LNCAP (cell line): Measurements from ENCODE around the gene HORMAD2.

Experiments
- CTCF ChIP-seq: fragments of 450-650 bp; IDR thresholded peaks from 2 replicates; pipeline ENCODE4 v1.5.1; 2017; ENCODE audit warnings: mild to moderate bottlenecking

Gene HORMAD2

DNA sequence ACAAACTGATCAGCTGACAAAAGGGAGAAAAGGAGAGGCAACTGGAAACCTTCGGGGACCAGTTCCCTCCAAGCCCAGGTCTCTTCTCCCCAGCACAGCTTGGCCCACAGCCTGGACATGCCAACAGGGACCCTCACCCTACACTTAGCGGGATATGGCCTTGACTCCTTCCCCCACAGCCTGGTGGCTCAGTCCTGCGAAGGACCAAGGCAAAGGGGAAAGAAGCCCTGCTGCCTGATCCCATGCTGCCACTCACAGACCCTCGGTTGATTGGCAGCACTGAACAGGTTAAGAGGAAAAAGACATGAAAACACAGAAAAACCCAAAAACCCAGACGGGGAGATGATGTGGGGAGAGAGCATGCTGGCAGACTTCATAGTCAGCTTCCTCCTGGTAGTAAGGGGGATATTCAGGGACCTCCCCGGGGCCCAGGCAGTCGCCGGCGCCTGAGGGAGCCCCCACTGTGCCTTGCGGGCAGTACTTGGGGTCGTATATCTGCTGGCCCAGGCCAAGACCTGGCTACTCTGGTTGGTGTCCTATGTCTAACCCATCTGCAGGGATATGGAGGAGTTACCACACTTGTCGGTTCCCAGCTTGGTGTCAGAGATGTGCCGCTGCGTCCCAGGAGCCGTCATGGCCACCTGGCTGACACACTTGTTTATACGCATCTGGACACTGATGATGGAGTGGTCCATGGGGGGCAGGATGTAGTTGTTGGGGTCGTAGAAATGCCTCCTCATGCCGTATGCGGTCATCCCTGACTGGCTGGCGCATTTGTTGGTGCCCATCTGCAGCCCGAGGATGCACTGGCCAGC, 34.2 kb upstream of the HORMAD2 start:
- no peak for TF ChIP-seq CTCF

- no peak for TF ChIP-seq CTCF
Measured at GRCh38 chr22:30046716-30047363, 33.4 kb upstream of the HORMAD2 start.

DNA sequence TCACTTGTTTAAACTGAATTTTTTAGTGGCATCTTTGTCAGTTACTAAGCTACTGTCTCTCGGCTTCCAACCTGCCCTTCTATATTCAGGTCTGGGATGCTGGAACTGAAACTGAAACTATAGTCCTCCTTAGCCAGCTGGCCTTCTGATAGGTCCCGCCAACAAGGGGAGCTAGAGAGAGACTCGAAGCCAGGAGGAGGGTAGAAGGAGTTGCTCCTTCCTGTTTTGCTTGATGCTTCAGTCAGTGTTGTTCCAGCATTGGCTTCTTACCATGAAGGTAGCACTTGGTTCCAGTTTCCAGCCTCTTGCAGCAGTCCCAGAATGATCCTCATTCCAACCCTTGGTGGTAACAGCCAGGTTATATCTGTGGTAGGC, 32.9 kb upstream of the HORMAD2 start:
- TF ChIP-seq CTCF, result no peak

GRCh38 chr22:30048681-30049080, 31.6 kb upstream of the HORMAD2 start:
- TF ChIP-seq CTCF, result no peak

- no peak for TF ChIP-seq CTCF
Measured at GRCh38 chr22:30054067-30054763, 26.0 kb upstream of the HORMAD2 start.

GRCh38 chr22:30054764-30055069, 25.5 kb upstream of the HORMAD2 start:
- no peak for TF ChIP-seq CTCF

DNA sequence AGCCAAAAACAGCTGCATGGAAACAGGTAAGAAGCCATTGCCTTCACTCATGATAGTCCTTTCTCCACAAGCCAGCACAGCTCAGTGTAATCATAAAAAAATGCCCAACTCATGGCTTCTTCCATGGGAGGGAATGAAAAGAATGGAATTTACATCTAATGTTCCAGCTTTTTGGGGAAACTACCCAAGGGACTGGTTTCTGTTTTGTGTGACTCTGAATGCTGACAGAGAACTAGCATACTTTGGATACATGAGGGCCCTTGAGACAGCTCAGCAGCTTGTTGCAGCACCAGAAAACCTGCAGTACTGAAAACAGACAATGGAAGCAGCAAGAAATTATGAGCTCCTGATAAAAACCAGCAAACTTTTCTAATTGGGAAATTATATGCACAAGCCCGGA, 24.2 kb upstream of the HORMAD2 start:
- no peak for TF ChIP-seq CTCF
